HG03175 (cell line): Measurements from ENCODE around the gene GRIA1.

Source experiments
- ATAC-seq: cut with Tn5 transposase; IDR thresholded peaks from one replicate; pipeline ENCODE4 v1.9.1; 2021; ENCODE audit warnings: mild to moderate bottlenecking, moderate library complexity; ENCODE audit not compliant: unreplicated experiment

Gene GRIA1

GRCh38 chr5:153490118-153491037, at the start of gene GRIA1:
GRIA1 (plus strand) TSS chr5:153490670.
- ATAC-seq: no peak

GRCh38 chr5:153445875-153446579, 44.4 kb upstream of the GRIA1 start:
- ATAC-seq: no peak

DNA sequence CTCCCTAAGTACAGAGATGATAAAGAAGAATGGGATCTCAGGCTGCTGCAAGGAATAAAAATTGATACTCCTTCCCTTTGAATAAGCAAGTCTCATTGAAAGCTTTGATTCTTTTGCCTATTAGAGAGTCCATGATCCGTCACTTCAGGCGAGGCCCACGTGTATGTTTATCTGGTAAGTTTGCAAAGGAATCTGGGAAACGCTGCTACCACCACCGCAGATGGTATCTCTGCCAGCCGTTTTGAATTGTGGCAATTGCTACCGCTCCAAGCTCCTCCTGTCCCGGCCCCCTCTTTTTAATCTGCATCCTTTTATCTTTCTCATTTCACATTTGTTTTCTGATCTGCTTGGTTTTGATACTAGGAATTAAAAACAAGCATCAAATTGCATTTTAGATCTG, 42.9 kb upstream of the GRIA1 start:
- no peak for ATAC-seq

- no peak for ATAC-seq
Measured at GRCh38 chr5:153456354-153456753, 34.1 kb upstream of the GRIA1 start.

- no peak for ATAC-seq
Measured at GRCh38 chr5:153456993-153457392, 33.5 kb upstream of the GRIA1 start.

DNA sequence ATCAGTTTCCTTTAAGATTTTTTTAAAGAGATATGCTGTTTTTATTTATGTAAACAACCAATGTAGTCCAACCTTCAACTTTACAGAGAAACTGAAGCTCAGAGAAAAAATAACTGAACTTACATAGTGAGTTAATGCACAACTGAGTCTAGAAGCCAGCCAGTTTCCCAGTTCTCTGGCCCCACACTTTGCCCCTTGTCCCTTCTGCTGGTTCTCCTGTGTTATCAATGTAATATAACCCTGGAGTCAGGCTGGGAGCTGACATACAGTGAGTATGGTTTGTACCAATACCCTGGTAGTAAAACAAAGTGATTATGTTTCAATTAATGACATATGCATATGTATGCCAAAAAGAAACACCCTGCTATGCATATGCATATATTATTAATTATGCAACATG, 32.2 kb upstream of the GRIA1 start:
- no peak for ATAC-seq

DNA sequence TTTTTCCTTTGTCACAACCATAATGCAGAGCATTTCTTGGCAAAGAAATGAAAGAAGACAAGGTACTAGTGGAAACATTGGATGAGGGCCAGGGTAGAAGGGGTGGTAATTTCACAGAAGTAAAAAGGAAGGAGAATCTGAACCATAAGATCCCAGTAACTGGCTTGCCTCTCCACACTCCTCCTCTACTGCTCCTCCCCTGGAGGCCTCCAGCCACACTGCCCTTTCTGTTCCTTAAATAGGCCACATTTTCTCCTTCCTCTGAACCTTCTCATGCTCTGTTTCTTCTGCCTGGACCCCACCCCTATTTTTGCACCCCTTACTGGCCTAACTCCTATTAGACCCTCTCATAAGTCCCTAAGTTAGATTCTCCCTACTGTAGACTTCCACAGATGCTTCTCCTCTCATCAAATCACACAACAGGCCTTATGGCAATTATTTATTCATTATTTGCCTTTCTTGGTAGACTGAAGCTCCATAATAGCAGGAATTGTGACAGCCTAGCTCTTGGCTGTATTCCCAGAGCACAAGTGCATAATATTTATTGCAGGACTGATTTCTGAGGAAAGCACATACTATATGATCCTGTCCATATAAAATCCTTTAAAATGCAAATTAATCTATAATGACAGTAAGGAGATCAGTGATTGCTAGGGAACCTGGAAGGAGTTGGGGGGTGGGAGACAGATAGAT, 31.3 kb upstream of the GRIA1 start:
- no peak for ATAC-seq

GRCh38 chr5:153460421-153460820, 30.0 kb upstream of the GRIA1 start:
- ATAC-seq: no peak

GRCh38 chr5:153461341-153461740, 29.1 kb upstream of the GRIA1 start:
- ATAC-seq: no peak

- ATAC-seq: no peak
Measured at GRCh38 chr5:153463806-153464205, 26.7 kb upstream of the GRIA1 start.

- ATAC-seq: no peak
Measured at GRCh38 chr5:153467546-153467945, 22.9 kb upstream of the GRIA1 start.

DNA sequence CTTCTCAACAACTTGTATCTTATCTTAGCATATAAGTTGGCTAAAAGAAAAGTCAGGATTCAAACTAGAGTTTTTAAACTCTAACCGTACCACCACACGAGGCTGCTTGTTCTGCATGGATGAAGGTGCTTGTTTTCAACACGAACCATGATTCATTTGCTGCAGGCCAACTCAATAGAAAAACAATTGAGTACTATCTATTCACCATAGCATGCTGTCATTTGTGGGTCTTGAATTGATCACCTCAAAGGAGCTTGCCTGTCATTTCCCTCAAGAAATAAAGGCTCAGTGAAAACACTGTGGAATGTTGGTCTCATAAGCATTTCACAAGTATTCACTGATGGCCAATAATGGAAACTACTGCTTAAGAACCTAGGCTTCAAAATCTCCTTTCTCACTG, 21.0 kb upstream of the GRIA1 start:
- no peak for ATAC-seq

DNA sequence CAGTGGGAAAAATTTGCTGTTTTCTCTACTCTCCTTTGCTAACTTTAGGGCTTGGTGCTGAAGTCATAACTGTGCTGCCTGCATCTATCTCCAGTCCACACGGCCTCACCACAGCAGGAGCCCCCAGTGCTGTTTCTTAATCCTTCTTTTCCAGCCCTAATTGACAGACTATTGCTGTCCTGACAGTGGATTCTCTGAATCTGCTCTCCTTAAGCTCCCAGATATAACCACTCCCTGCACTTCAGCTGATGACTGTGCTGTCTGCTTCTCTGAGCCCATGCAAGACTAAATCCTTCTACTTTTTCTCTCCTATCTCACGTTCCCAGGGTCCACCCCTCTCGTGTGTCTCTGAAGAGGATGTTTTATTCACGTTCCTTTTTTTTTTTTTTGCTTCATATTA, 19.7 kb upstream of the GRIA1 start:
- ATAC-seq: no peak

GRCh38 chr5:153476767-153477166, 13.7 kb upstream of the GRIA1 start:
- ATAC-seq: no peak

DNA sequence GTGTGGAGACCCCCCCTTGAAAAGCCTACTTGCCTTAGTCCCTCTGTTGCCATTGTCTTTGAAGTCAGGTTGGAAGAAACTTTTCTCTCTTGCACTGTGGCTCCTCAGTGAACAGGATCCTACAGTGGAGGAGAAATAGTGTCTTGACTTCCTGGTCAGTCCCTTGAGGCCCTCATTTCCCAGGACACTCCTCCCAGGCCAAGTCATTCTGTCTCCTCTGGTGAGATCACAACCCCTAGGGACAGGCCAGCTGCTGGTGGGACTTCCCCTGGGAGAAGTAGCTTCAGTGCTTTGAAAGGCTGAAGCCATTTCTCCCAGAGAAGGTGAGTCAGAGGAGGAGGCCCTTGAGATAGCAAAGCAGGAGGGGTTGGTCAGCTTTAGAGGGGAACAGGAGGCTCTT, 10.1 kb upstream of the GRIA1 start:
- peak; percentile 93 for ATAC-seq

DNA sequence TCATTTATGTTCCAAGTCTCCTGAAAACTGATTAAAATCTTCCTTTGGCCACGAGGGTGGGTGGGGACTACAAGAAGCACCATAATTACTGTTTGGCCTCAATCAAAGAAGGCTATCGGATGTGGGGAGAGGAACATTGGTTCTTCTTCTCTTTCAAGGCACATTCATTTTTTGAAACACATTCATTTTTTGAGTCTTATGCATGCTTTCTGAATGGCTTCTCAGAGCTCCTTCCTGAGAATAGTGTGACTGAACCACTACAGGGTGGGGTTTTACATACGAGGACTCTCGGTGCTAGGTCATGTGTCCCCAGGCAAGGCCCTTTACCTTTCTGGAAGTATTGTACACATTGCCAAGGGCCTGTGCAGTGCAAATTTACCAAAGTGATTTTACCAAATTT, 7.0 kb upstream of the GRIA1 start:
- no peak for ATAC-seq

- ATAC-seq: no peak
Measured at GRCh38 chr5:153485641-153486040, 4.8 kb upstream of the GRIA1 start.

- ATAC-seq: no peak
Measured at GRCh38 chr5:153486771-153487170, 3.7 kb upstream of the GRIA1 start.

DNA sequence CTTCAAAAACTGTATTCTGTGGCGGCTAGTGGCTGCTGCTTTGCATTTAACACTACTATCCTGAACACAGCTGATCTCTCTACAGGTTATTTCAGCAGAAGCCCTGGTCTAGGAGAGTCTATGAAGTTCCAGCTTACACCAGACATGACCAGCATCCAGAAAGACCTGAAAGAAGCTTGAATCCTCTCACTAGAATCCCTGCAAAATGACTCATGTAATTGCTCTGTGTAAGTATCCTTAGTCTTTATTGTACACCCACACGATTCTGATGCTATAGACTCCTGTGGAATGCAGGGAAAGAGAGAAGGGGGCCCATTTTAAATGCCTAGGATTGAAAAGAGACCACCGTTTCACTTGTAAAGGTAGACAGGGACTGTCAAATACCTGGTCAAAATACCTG, 859 bp upstream of the GRIA1 start:
- no peak for ATAC-seq

DNA sequence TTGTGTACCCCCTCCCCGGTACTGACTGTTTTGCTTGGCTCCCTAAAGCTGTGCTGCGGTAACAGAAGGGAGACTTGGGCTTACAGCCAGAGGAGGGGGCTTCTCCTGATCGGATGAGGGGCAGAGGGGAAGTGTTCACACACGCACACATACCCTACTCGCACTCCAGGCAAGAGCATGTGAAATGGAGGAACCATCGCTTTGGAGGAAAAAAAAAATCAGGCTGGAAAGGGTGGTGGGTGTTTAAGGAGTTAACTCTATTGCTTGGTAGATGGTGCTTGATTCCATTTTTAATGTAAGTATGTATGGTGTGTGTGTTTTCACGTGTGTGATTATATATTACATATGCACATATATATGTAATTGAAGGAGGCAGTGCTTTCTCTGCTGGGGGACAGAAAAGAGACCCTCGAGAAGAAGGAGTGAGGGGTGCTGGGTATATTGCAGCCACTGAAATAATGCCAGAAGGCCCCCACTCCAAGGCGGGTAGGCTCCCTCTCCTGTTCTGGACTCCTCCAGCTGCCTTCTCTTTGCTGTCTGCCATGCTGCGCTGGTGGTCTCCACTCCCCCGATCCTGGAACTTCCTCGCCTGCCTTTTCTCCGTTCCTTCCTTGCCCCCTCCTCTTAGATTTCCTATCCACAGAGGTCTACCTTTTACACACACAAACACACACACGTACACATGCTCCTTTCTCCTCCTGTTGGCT, 721 bp downstream of the GRIA1 start:
- no peak for ATAC-seq

DNA sequence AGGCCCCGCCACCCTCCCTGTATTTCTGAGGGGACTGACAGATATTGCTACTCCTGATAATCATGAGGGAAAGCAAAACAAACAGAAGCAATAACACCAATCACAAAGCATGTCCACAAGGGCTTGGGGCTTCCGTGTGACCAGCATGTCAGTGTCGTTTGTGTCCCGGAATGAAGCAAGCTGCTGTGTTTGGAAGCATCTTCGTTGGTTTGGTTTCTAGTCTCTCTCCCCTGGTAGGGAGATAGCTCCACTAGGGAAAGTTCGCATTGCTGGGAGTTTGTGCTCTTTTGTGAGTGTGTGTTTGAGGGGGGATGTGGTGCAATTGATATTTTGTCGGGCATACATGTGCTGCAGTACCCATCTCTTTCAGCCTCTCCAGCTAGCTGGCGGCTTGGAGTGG, 1.4 kb downstream of the GRIA1 start:
- no peak for ATAC-seq
